ENCODE measurements around the gene MPZL2.

DNA sequence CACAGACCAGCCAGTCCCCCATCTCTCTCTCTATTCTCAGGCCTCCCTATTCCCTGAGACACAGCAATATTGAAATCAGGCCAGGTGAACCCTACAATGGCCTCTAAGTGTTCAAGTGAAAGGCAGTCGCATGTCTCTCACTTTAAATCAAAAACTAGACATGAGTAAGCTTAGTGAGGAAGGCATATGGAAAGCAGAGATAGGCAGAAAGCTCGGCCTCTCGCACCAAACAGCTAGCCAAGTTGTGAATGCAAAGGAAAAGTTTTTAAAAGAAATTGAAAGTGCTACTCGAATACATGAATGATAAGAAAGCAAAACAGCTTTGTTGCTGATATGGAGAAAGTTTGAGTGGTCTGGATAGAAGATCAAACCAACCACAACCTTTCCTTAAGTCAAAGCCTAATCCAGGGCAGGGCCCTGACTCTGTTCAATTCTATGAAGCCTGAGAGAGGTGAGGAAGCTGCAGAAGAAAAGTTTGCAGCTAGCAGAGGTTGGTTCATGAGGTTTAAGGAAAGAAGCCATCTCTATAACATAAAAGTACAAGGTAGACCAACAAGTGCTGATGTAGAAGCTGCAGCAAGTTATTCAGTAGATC, 19.8 kb upstream of the MPZL2 start:
- TF ChIP-seq FIP1L1 (IDR thresholded peaks at IDR 0.05; ENCODE audit: borderline replicate concordance, insufficient read depth, low read depth, low read length): no peak
- TF ChIP-seq EZH2 (conservative IDR thresholded peaks at IDR 0.05; ENCODE audit: low read depth, low read length): no peak
- TF ChIP-seq, protein P1, sequence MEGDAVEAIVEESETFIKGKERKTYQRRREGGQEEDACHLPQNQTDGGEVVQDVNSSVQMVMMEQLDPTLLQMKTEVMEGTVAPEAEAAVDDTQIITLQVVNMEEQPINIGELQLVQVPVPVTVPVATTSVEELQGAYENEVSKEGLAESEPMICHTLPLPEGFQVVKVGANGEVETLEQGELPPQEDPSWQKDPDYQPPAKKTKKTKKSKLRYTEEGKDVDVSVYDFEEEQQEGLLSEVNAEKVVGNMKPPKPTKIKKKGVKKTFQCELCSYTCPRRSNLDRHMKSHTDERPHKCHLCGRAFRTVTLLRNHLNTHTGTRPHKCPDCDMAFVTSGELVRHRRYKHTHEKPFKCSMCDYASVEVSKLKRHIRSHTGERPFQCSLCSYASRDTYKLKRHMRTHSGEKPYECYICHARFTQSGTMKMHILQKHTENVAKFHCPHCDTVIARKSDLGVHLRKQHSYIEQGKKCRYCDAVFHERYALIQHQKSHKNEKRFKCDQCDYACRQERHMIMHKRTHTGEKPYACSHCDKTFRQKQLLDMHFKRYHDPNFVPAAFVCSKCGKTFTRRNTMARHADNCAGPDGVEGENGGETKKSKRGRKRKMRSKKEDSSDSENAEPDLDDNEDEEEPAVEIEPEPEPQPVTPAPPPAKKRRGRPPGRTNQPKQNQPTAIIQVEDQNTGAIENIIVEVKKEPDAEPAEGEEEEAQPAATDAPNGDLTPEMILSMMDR (CRISPR knock-in tag; IDR thresholded peaks at IDR 0.05): no peak
- TF ChIP-seq MBNL3 (CRISPR knock-in tag; conservative IDR thresholded peaks at IDR 0.05): no peak
- TF ChIP-seq GABPA (IDR thresholded peaks at IDR 0.05; ENCODE audit: low read depth, low read length): no peak
- TF ChIP-seq GABPA (CRISPR knock-in tag; IDR thresholded peaks at IDR 0.05; ENCODE audit: low read depth): no peak
- TF ChIP-seq, protein P2, sequence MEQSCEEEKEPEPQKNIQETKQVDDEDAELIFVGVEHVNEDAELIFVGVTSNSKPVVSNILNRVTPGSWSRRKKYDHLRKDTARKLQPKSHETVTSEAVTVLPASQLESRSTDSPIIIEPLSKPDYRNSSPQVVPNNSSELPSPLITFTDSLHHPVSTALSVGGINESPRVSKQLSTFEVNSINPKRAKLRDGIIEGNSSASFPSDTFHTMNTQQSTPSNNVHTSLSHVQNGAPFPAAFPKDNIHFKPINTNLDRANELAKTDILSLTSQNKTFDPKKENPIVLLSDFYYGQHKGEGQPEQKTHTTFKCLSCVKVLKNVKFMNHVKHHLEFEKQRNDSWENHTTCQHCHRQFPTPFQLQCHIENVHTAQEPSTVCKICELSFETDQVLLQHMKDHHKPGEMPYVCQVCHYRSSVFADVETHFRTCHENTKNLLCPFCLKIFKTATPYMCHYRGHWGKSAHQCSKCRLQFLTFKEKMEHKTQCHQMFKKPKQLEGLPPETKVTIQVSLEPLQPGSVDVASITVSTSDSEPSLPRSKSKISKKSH (CRISPR knock-in tag; IDR thresholded peaks at IDR 0.05; ENCODE audit: borderline replicate concordance): no peak
